Measurements from ENCODE around the gene PKHD1. TPM values are rescaled to one million over a fixed set of nuclear protein-coding genes. Genes with fewer than 3 reads are reported as not detected.

Gene PKHD1
- total RNA-seq, 6 experiments from 2014 or later = 1.2 to 3.0 (median 2.3) TPM

- H3K27ac ChIP-seq = no peak overlapping the region
- H3K36me3 ChIP-seq = no peaks in the 10 kb centered on the region
- H3K9me3 ChIP-seq = no peaks in the 10 kb centered on the region
- TF ChIP-seq POLR2A (IDR thresholded peaks at IDR 0.05) (no peak), CTCF (IDR thresholded peaks at IDR 0.05) (no peak)
- ATAC-seq (no peak), DNase-seq (no peak)
- intact Hi-C loops (cut with DNase I) = no loop called here
- no peak overlapping the region for H3K4me3 ChIP-seq
- H3K4me1 ChIP-seq = peaks cover 0 to 35% (median 9%) of the 10 kb centered on the region in 4 donors
- no peaks in the 10 kb centered on the region for H3K27me3 ChIP-seq
Observed at GRCh38 chr6:52126231-52126630, 38.8 kb upstream of the PKHD1 start.

GRCh38 chr6:52125572-52125971, 38.2 kb upstream of the PKHD1 start:
- Histone ChIP-seq H3K27me3 (no peaks in the 10 kb centered on the region), H3K4me1 (peaks cover 0 to 35% (median 9%) of the 10 kb centered on the region in 4 donors), H3K36me3 (no peaks in the 10 kb centered on the region), H3K27ac (peak overlapping the region; percentile 51 to 91 (median 85)), H3K9me3 (no peaks in the 10 kb centered on the region), H3K4me3 (peak overlapping the region in 1 of 3 donors; percentile 21)
- WGBS (ENCODE audit: insufficient coverage, low coverage, low lambda C conversion rate, missing lambda C conversion rate) = 8% methylated on average over 1 of the region's 1 CpG
- ATAC-seq (no peak), DNase-seq (no peak)
- no peak for TF ChIP-seq POLR2A (IDR thresholded peaks at IDR 0.05)
- no peak for TF ChIP-seq CTCF (IDR thresholded peaks at IDR 0.05)
- intact Hi-C loops (cut with DNase I) = no loop called here

GRCh38 chr6:52125139-52125538, 37.7 kb upstream of the PKHD1 start:
- TF ChIP-seq POLR2A (IDR thresholded peaks at IDR 0.05) = no peak
- TF ChIP-seq CTCF (IDR thresholded peaks at IDR 0.05) = no peak
- H3K36me3 ChIP-seq = no peaks in the 10 kb centered on the region
- H3K4me3 ChIP-seq = peak overlapping the region in 2 of 3 donors; percentile 9 to 21
- DNase-seq (peak; percentile 68 to 83 (median 79)), ATAC-seq (peak; percentile 86 to 90 (median 88))
- no peaks in the 10 kb centered on the region for H3K27me3 ChIP-seq
- no peaks in the 10 kb centered on the region for H3K9me3 ChIP-seq
- peaks cover 0 to 35% (median 9%) of the 10 kb centered on the region in 4 donors for H3K4me1 ChIP-seq
- intact Hi-C loops (cut with DNase I) = no loop called here
- H3K27ac ChIP-seq = peak overlapping the region; percentile 63 to 91 (median 85)
- 21% methylated on average over 3 of the region's 3 CpGs for WGBS (ENCODE audit: insufficient coverage, low coverage, low lambda C conversion rate, missing lambda C conversion rate)

GRCh38 chr6:52124126-52125121, 37.0 kb upstream of the PKHD1 start:
- peak; percentile 85 to 92 (median 88) for ATAC-seq
- peak overlapping the region; percentile 63 to 91 (median 85) for H3K27ac ChIP-seq
- intact Hi-C loops (cut with DNase I) = no loop called here
- H3K4me1 ChIP-seq = peaks cover 0 to 35% (median 9%) of the 10 kb centered on the region in 4 donors
- no peaks in the 10 kb centered on the region for H3K9me3 ChIP-seq
- H3K36me3 ChIP-seq = no peaks in the 10 kb centered on the region
- TF ChIP-seq POLR2A (IDR thresholded peaks at IDR 0.05) = no peak
- no peak for TF ChIP-seq CTCF (IDR thresholded peaks at IDR 0.05)
- 32% methylated on average over 3 of the region's 3 CpGs for WGBS (ENCODE audit: insufficient coverage, low coverage, low lambda C conversion rate, missing lambda C conversion rate)
- no peaks in the 10 kb centered on the region for H3K27me3 ChIP-seq
- peak overlapping the region in 2 of 3 donors; percentile 9 to 21 for H3K4me3 ChIP-seq
- DNase-seq = peak in 1 of 3 donors; percentile 56
